Skeletal muscle cell (primary cell): Measurements from ENCODE around the gene KANTR.
"Not testable (repeated sequence)": the region's sequence is repeated elsewhere in the genome, so short reads cannot be mapped to it uniquely, and the experiment has no call there.

Source experiments
- DNase-seq: peaks from one replicate; pipeline ENCODE4 v3.0.0-alpha.2; 2010; ENCODE audit warnings: low read depth
- H3K4me3 ChIP-seq: 2 replicates; pipeline ENCODE4 v1.5.1; 2011; ENCODE audit warnings: low read depth, mild to moderate bottlenecking, control low read depth, low read length, moderate library complexity

The KANTR gene

GRCh38 chrX:53116101-53116500 is 22.2 kb downstream of the KANTR start:
- H3K4me3 ChIP-seq = no peak overlapping the region
- peak; percentile 57 for DNase-seq

- H3K4me3 ChIP-seq = no peak overlapping the region
- no peak for DNase-seq
Observed at GRCh38 chrX:53122013-53122412, 28.1 kb downstream of the KANTR start.

- H3K4me3 ChIP-seq = no peak overlapping the region
- DNase-seq = no peak
Observed at GRCh38 chrX:53125506-53125905, 31.6 kb downstream of the KANTR start.

- DNase-seq = no peak
- no peak overlapping the region for H3K4me3 ChIP-seq
Observed at GRCh38 chrX:53126377-53126776, 32.4 kb downstream of the KANTR start.

- no peak overlapping the region for H3K4me3 ChIP-seq
- no peak for DNase-seq
Observed at GRCh38 chrX:53128097-53128749, 34.3 kb downstream of the KANTR start.

- no peak for DNase-seq
- H3K4me3 ChIP-seq = no peak overlapping the region
Observed at GRCh38 chrX:53133400-53133799, 39.5 kb downstream of the KANTR start.

- no peak for DNase-seq
- H3K4me3 ChIP-seq = no peak overlapping the region
Observed at GRCh38 chrX:53135581-53135980, 41.6 kb downstream of the KANTR start.

GRCh38 chrX:53153581-53153980 is 59.6 kb downstream of the KANTR start:
- no peak overlapping the region for H3K4me3 ChIP-seq
- no peak for DNase-seq

- no peak for DNase-seq
- no peak overlapping the region for H3K4me3 ChIP-seq
Observed at GRCh38 chrX:53155512-53156206, 61.7 kb downstream of the KANTR start.

GRCh38 chrX:53156207-53156596 is 62.3 kb downstream of the KANTR start:
- H3K4me3 ChIP-seq = no peak overlapping the region
- no peak for DNase-seq

GRCh38 chrX:53159184-53159583 is 65.2 kb downstream of the KANTR start:
- no peak for DNase-seq
- H3K4me3 ChIP-seq = no peak overlapping the region

- no peak overlapping the region for H3K4me3 ChIP-seq
- no peak for DNase-seq
Observed at GRCh38 chrX:53160297-53160983, 66.5 kb downstream of the KANTR start.

- no peak for DNase-seq
- no peak overlapping the region for H3K4me3 ChIP-seq
Observed at GRCh38 chrX:53163436-53163835, 69.5 kb downstream of the KANTR start.

- DNase-seq, H3K4me3 ChIP-seq: not testable (repeated sequence)
Observed at GRCh38 chrX:53164566-53164965, 70.6 kb downstream of the KANTR start.

GRCh38 chrX:53166103-53166502 is 72.2 kb downstream of the KANTR start:
- no peak overlapping the region for H3K4me3 ChIP-seq
- DNase-seq = no peak

GRCh38 chrX:53171356-53171755 is 77.4 kb downstream of the KANTR start:
- DNase-seq = no peak

More at GRCh38 chrX:53171356-53171755, 77.4 kb downstream of the KANTR start:
- H3K4me3 ChIP-seq = no peak overlapping the region
